PC-9 (cell line): ENCODE results near the gene SH3BP4. TPM values are rescaled to one million over a fixed set of nuclear protein-coding genes. Genes with fewer than 3 reads are reported as not detected.

Experiments used
- BruUV-seq: library from RNA; stranded (reverse); fragments of 400-500 nt; replicated peaks from 2 replicates; lab custom pipeline; 2021; lab: Mats Ljungman, UMichigan
- CTCF ChIA-PET: fragments of 300-600 bp; sonication (Branson Sonifier 250); formaldehyde crosslinking; loops from one replicate; lab custom pipeline; 2022; ENCODE audit warnings: antibody characterized with exemption; lab: Charles Lee
- POLR2A ChIA-PET: fragments of 300-600 bp; sonication (Branson Sonifier 250); formaldehyde crosslinking; loops from one replicate; lab custom pipeline; 2022; ENCODE audit warnings: antibody characterized with exemption; ENCODE audit not compliant: unreplicated experiment; lab: Charles Lee
- DNase-seq, 2 experiments: peaks; one replicate each; pipeline versions ENCODE4 v3.0.0 to v3.0.0-alpha.2; 2015 to 2022; ENCODE audit warnings: mixed read lengths in 1 of 2
- H2AFZ ChIP-seq: fragments of 200-600 bp; sonication (generic); 2 replicates; pipeline ENCODE4 v1.8.1; 2017; ENCODE audit warnings: antibody characterized with exemption
- H3F3A ChIP-seq: fragments of 200-600 bp; sonication (generic); 2 replicates; pipeline ENCODE4 v1.8.1; 2017; ENCODE audit warnings: antibody characterized with exemption, mild to moderate bottlenecking, low read depth; ENCODE audit not compliant: insufficient read depth
- H3K27ac ChIP-seq: fragments of 200-600 bp; sonication (generic); 2 replicates; pipeline ENCODE4 v1.6.1; 2016; ENCODE audit warnings: mixed run types
- H3K27me3 ChIP-seq: fragments of 200-600 bp; sonication (generic); 2 replicates; pipeline ENCODE4 v1.6.1; 2016; ENCODE audit warnings: low read depth, mixed run types; ENCODE audit not compliant: insufficient read depth
- H3K36me3 ChIP-seq: fragments of 200-600 bp; sonication (generic); 2 replicates; pipeline ENCODE4 v1.6.1; 2016; ENCODE audit warnings: low read depth, mixed run types
- H3K4me1 ChIP-seq: fragments of 200-600 bp; sonication (generic); replicated peaks from 2 replicates; pipeline ENCODE4 v1.6.1; 2016; ENCODE audit warnings: mixed run types; ENCODE audit not compliant: insufficient read depth
- H3K4me2 ChIP-seq: fragments of 200-600 bp; sonication (generic); 2 replicates; pipeline ENCODE4 v1.6.1; 2017; ENCODE audit warnings: mixed run types
- H3K4me3 ChIP-seq: fragments of 200-600 bp; sonication (generic); 2 replicates; pipeline ENCODE4 v1.6.1; 2016; ENCODE audit warnings: mixed run types
- H3K79me2 ChIP-seq: fragments of 200-600 bp; sonication (generic); 2 replicates; pipeline ENCODE4 v1.6.1; 2017; ENCODE audit warnings: low read depth, mixed run types
- H3K9me2 ChIP-seq: fragments of 200-600 bp; sonication (generic); 2 replicates; pipeline ENCODE4 v1.8.1; 2017; ENCODE audit warnings: mild to moderate bottlenecking; ENCODE audit not compliant: insufficient read depth
- H3K9me3 ChIP-seq: fragments of 200-600 bp; sonication (generic); 2 replicates; pipeline ENCODE4 v1.8.1; 2016; ENCODE audit warnings: low read depth; ENCODE audit not compliant: insufficient read depth
- H4K20me1 ChIP-seq: fragments of 200-600 bp; sonication (generic); 2 replicates; pipeline ENCODE4 v1.8.1; 2017; ENCODE audit not compliant: insufficient read depth
- CTCF ChIP-seq: fragments of 200-600 bp; sonication (generic); conservative IDR thresholded peaks from 2 replicates; pipeline ENCODE4 v1.6.1; 2017; ENCODE audit warnings: mixed run types, antibody characterized with exemption, mild to moderate bottlenecking, moderate library complexity
- EZH2 ChIP-seq: fragments of 200-600 bp; sonication (generic); IDR thresholded peaks from 2 replicates; pipeline ENCODE4 v1.8.0; 2017; ENCODE audit warnings: antibody characterized with exemption, low read depth
- intact Hi-C: fragments of 100-400 bp; cut with micrococcal nuclease; formaldehyde crosslinking; loops from one replicate; pipeline ENCODE4 v1.10.0; 2022; ENCODE audit not compliant: unreplicated experiment
- total RNA-seq: library from RNA; stranded (reverse); gene quantifications from 2 replicates; pipeline ENCODE4 v1.2.3, GENCODE V29; 2021

SH3BP4 gene
- total RNA-seq, 1 experiment from 2014 or later = 131 TPM

- no peak for DNase-seq
- H3K27ac ChIP-seq = no peak overlapping the region
- BruUV-seq = no TSS peak
- intact Hi-C loops = no loop called here
- H2AFZ ChIP-seq = no peak overlapping the region
- CTCF ChIA-PET = no interaction called here
- POLR2A ChIA-PET = no interaction called here
- no peaks in the 10 kb centered on the region for H3K27me3 ChIP-seq
- H3K4me3 ChIP-seq = no peak overlapping the region
- peaks cover 7% of the 10 kb centered on the region; the same call in 1 of the 2 replicates for H3F3A ChIP-seq
- peaks cover 44% of the 10 kb centered on the region for H3K4me1 ChIP-seq
- H4K20me1 ChIP-seq = peaks cover 15% of the 10 kb centered on the region
- no peaks in the 10 kb centered on the region for H3K9me2 ChIP-seq
- no peak overlapping the region for H3K4me2 ChIP-seq
- peaks cover 100% of the 10 kb centered on the region for H3K79me2 ChIP-seq
- TF ChIP-seq CTCF (no peak), EZH2 (no peak)
- H3K36me3 ChIP-seq = peaks cover 36% of the 10 kb centered on the region
- H3K9me3 ChIP-seq = no peaks in the 10 kb centered on the region
Measured at GRCh38 chr2:234991793-234992192, 40.0 kb downstream of the SH3BP4 start.

GRCh38 chr2:234992196-234992595 lies 40.4 kb downstream of the SH3BP4 start:
- H3K4me3 ChIP-seq = no peak overlapping the region
- no peak overlapping the region for H3K27ac ChIP-seq
- H3K27me3 ChIP-seq = no peaks in the 10 kb centered on the region
- intact Hi-C loops = no loop called here
- H3K36me3 ChIP-seq = peaks cover 32% of the 10 kb centered on the region
- no peak overlapping the region for H3K4me2 ChIP-seq
- peaks cover 15% of the 10 kb centered on the region for H4K20me1 ChIP-seq
- no peaks in the 10 kb centered on the region for H3K9me2 ChIP-seq
- H3F3A ChIP-seq = peaks cover 7% of the 10 kb centered on the region; the same call in 1 of the 2 replicates
- no peaks in the 10 kb centered on the region for H3K9me3 ChIP-seq
- H2AFZ ChIP-seq = no peak overlapping the region
- peaks cover 99% of the 10 kb centered on the region for H3K79me2 ChIP-seq
- ChIA-PET CTCF (no interaction called here), POLR2A (no interaction called here)
- no peak for DNase-seq
- H3K4me1 ChIP-seq = peaks cover 44% of the 10 kb centered on the region
- TF ChIP-seq EZH2 (no peak), CTCF (no peak)
- BruUV-seq = no TSS peak

GRCh38 chr2:234992624-234993349 lies 41.0 kb downstream of the SH3BP4 start:
- Histone ChIP-seq H3K4me1 (peaks cover 44% of the 10 kb centered on the region), H3K36me3 (peaks cover 32% of the 10 kb centered on the region), H4K20me1 (peaks cover 15% of the 10 kb centered on the region), H3K27ac (no peak overlapping the region), H3K9me2 (no peaks in the 10 kb centered on the region), H3K27me3 (no peaks in the 10 kb centered on the region), H3K4me2 (no peak overlapping the region), H3F3A (peaks cover 11% of the 10 kb centered on the region; the same call in 1 of the 2 replicates), H3K9me3 (no peaks in the 10 kb centered on the region), H3K4me3 (no peak overlapping the region), H3K79me2 (peaks cover 99% of the 10 kb centered on the region), H2AFZ (no peak overlapping the region)
- DNase-seq = no peak
- no TSS peak for BruUV-seq
- POLR2A ChIA-PET = no interaction called here
- intact Hi-C loops = no loop called here
- TF ChIP-seq CTCF (no peak), EZH2 (no peak)
- CTCF ChIA-PET = no interaction called here
